Fibroblast of lung (primary cell): ENCODE data around the gene SLC37A1.

ENCODE experiments used
- CTCF ChIP-seq, 2 donors: IDR thresholded peaks in 1 of 2; conservative IDR thresholded peaks in 1 of 2; 1 replicate in 1 of 2; 2 replicates in 1 of 2; pipeline ENCODE4 v1.5.1; 2011 to 2012; ENCODE audit warnings: low read length in 2 of 2, control low read depth in 1 of 2, inconsistent platforms in 1 of 2, low read depth in 1 of 2, mild to moderate bottlenecking in 1 of 2
- EZH2 ChIP-seq: IDR thresholded peaks from 2 replicates; pipeline ENCODE4 v1.5.1; 2012; ENCODE audit warnings: low read length, control low read depth, mild to moderate bottlenecking; ENCODE audit errors: missing control alignments

- TF ChIP-seq CTCF (conservative IDR thresholded peaks at IDR 0.05 in 1 of 2, IDR thresholded peaks at IDR 0.05 in 1 of 2; ENCODE audit: low read depth in 1 of 2, low read length in 2 of 2) (no peak), EZH2 (no peak)
Observed at GRCh38 chr21:42539342-42539741, 25.7 kb downstream of the SLC37A1 start.
